Measurements from ENCODE around the gene ODC1.

DNA sequence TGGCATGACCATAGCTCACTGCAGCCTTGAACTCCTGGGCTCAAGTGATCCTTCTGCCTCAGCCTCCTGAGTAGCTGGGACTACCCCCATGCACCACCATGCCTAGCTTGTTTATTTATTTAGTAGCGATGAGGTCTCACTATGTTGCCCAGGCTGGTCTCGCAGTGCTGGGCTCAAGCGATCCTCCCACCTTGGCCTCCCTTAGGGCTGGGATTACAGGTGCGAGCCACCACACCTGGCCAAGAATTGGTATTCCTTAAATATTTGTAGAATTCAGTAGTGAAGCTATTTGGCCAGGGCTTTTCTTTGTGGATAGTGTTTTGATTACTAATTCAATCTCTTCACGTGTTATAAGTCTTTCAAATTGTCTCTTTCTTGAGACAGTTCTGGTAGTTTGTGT is 56.0 kb downstream of the ODC1 start:
- TF ChIP-seq POLR2A (IDR thresholded peaks at IDR 0.05; ENCODE audit: low read depth, low read length), result no peak
- no peak for TF ChIP-seq POLR2AphosphoS5 (IDR thresholded peaks at IDR 0.05; ENCODE audit: low read depth, low read length)
- TF ChIP-seq TAF1 (IDR thresholded peaks at IDR 0.05; ENCODE audit: low read depth, low read length), result no peak
